B cell (primary cell): ENCODE data around the gene PCLO.

Experiments
- EZH2 ChIP-seq: IDR thresholded peaks from 2 replicates; pipeline ENCODE4 v1.6.1; 2012; ENCODE audit warnings: borderline replicate concordance, low read depth, mild to moderate bottlenecking, moderate library complexity, low read length; ENCODE audit not compliant: insufficient read depth, poor library complexity, severe bottlenecking
- TF ChIP-seq, protein P1 (sequence below): fragments of 200-600 bp; IDR thresholded peaks from one replicate; pipeline ENCODE4 v1.8.0; 2022; ENCODE audit warnings: antibody characterized with exemption, mild to moderate bottlenecking

DNA sequence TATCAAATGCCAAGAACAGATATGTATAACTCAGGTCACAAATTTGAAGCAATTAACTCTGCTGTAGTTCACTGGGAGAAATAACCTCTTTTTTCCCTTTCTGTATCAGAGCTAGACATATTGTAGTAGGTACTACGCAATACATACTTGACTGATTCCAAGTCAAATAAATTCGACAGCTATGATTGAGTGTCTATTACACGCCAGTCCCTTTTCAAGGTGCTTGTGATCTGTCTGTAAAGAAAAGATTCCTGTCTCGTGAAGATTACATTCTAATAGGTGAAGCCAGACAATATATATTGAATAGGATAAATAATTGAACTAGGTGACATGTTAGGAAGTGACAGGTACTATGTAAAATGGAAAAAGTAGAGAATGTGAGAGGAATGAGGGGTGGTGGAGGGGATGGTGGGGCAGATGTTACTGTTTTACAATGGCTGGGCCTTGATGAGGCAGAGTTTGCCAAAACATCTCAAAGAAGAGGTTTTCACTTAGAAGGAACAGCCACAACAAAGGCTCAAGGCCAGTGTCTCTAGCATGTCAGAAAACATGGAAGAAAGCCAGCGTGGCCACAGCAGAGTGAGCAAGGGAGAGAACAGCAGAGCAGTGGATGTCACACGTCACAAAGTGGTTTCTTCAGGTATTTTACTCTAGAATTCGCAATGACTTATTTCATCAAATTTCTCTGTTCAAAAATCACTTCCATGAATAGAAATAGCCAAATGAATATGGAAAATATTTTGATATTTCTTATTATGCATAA, 436.5 kb downstream of the PCLO start:
- TF ChIP-seq, protein P1, sequence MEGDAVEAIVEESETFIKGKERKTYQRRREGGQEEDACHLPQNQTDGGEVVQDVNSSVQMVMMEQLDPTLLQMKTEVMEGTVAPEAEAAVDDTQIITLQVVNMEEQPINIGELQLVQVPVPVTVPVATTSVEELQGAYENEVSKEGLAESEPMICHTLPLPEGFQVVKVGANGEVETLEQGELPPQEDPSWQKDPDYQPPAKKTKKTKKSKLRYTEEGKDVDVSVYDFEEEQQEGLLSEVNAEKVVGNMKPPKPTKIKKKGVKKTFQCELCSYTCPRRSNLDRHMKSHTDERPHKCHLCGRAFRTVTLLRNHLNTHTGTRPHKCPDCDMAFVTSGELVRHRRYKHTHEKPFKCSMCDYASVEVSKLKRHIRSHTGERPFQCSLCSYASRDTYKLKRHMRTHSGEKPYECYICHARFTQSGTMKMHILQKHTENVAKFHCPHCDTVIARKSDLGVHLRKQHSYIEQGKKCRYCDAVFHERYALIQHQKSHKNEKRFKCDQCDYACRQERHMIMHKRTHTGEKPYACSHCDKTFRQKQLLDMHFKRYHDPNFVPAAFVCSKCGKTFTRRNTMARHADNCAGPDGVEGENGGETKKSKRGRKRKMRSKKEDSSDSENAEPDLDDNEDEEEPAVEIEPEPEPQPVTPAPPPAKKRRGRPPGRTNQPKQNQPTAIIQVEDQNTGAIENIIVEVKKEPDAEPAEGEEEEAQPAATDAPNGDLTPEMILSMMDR = no peak
- TF ChIP-seq EZH2 = no peak
